Fibroblast of the aortic adventitia (primary cell): ENCODE measurements around the gene CDH16. TPM values are rescaled to one million over a fixed set of nuclear protein-coding genes. Genes with fewer than 3 reads are reported as not detected.

Experiments
- DNase-seq: peaks from one replicate; pipeline ENCODE4 v3.0.0-alpha.2; 2010; ENCODE audit warnings: low read depth
- H3K4me3 ChIP-seq: 2 replicates; pipeline ENCODE4 v1.5.1; 2011; ENCODE audit warnings: low read depth, mild to moderate bottlenecking, control low read depth, low read length, moderate library complexity
- CTCF ChIP-seq: IDR thresholded peaks from 2 replicates; pipeline ENCODE4 v1.5.1; 2011; ENCODE audit warnings: mild to moderate bottlenecking, low read length, control low read depth, inconsistent platforms; ENCODE audit not compliant: insufficient read depth
- total RNA-seq: library from RNA; depleted of rRNA; stranded (reverse); fragments of >200 nt; gene quantifications from 2 replicates; pipeline ENCODE4 v1.2.3, GENCODE V29; 2012; ENCODE audit warnings: low replicate concordance

The CDH16 gene
- total RNA-seq, 1 donor, result not detected

- TF ChIP-seq CTCF, result no peak
- DNase-seq, result no peak
- no peak overlapping the region for H3K4me3 ChIP-seq
Observed at GRCh38 chr16:66905633-66906539, 12.8 kb downstream of the CDH16 start.

- no peak for TF ChIP-seq CTCF
- DNase-seq, result no peak
- no peak overlapping the region for H3K4me3 ChIP-seq
Observed at GRCh38 chr16:66904846-66905632, 13.6 kb downstream of the CDH16 start.

- H3K4me3 ChIP-seq, result no peak overlapping the region
- no peak for TF ChIP-seq CTCF
- DNase-seq, result no peak
Observed at GRCh38 chr16:66904428-66904845, 14.2 kb downstream of the CDH16 start.

GRCh38 chr16:66903544-66904427 is 14.9 kb downstream of the CDH16 start:
- no peak overlapping the region for H3K4me3 ChIP-seq
- no peak for DNase-seq
- TF ChIP-seq CTCF, result no peak

GRCh38 chr16:66902648-66903543 is 15.8 kb downstream of the CDH16 start:
- no peak for DNase-seq
- TF ChIP-seq CTCF, result no peak
- no peak overlapping the region for H3K4me3 ChIP-seq
